ENCODE measurements around the gene SSBP3. TPM values are rescaled to one million over a fixed set of nuclear protein-coding genes. Genes with fewer than 3 reads are reported as not detected.
"Not testable (repeated sequence)": the region's sequence is repeated elsewhere in the genome, so short reads cannot be mapped to it uniquely, and the experiment has no call there.

The SSBP3 gene
- total and polyA plus RNA-seq, 4 donors, result 7.7 to 24.7 (median 17.3) TPM

DNA sequence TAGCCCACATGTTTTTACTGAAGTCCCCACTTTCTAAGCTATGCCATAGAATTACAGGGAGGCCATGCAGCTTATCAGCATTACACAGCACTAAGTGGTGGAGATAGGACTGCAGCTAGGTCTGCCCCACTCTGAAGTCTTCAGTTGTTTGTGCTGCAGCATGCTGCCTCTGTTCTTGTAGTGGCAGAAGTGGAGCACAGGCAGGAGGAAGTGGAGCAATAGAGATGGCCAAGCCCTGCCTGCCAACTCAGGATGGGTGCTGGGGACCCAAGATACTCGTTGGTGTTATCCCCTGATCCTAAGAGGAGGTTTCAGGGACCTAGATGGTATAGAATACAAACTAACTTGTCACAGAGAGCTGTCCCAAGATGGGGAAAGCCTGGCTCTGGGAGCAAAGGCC is 193.3 kb downstream of the SSBP3 start:
- Histone ChIP-seq H3K27ac (ENCODE audit: low read depth in 1 of 2, low read length in 2 of 2) (no peak overlapping the region), H3K4me1 (ENCODE audit: control insufficient read depth in 4 of 4, insufficient read depth in 4 of 4, low read length in 3 of 4) (no peaks in the 10 kb centered on the region), H3K9ac (ENCODE audit: low read depth in 1 of 2, low read length in 2 of 2) (no peak overlapping the region), H3K9me3 (ENCODE audit: control insufficient read depth in 4 of 4, low read length in 3 of 4) (no peaks in the 10 kb centered on the region), H3K4me3 (ENCODE audit: low read depth in 1 of 3, low read length in 3 of 3) (no peak overlapping the region), H3K36me3 (ENCODE audit: control insufficient read depth in 4 of 4, insufficient read depth in 3 of 4, low read depth in 1 of 4, low read length in 3 of 4) (peaks cover 19 to 91% (median 83%) of the 10 kb centered on the region in 4 donors), H3K27me3 (ENCODE audit: control insufficient read depth in 4 of 4, insufficient read depth in 4 of 4, low read length in 3 of 4) (no peaks in the 10 kb centered on the region)
- DNase-seq (ENCODE audit: low spot score), result peak; percentile 61
- TF ChIP-seq FOXA2 (IDR thresholded peaks at IDR 0.05), result no peak
- TF ChIP-seq, protein P1, sequence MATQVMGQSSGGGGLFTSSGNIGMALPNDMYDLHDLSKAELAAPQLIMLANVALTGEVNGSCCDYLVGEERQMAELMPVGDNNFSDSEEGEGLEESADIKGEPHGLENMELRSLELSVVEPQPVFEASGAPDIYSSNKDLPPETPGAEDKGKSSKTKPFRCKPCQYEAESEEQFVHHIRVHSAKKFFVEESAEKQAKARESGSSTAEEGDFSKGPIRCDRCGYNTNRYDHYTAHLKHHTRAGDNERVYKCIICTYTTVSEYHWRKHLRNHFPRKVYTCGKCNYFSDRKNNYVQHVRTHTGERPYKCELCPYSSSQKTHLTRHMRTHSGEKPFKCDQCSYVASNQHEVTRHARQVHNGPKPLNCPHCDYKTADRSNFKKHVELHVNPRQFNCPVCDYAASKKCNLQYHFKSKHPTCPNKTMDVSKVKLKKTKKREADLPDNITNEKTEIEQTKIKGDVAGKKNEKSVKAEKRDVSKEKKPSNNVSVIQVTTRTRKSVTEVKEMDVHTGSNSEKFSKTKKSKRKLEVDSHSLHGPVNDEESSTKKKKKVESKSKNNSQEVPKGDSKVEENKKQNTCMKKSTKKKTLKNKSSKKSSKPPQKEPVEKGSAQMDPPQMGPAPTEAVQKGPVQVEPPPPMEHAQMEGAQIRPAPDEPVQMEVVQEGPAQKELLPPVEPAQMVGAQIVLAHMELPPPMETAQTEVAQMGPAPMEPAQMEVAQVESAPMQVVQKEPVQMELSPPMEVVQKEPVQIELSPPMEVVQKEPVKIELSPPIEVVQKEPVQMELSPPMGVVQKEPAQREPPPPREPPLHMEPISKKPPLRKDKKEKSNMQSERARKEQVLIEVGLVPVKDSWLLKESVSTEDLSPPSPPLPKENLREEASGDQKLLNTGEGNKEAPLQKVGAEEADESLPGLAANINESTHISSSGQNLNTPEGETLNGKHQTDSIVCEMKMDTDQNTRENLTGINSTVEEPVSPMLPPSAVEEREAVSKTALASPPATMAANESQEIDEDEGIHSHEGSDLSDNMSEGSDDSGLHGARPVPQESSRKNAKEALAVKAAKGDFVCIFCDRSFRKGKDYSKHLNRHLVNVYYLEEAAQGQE (IDR thresholded peaks at IDR 0.05), result no peak
- TF ChIP-seq TAF1 (conservative IDR thresholded peaks at IDR 0.05), result no peak
- TF ChIP-seq NR2F2 (IDR thresholded peaks at IDR 0.05), result no peak
- TF ChIP-seq YY1 (IDR thresholded peaks at IDR 0.05), result no peak
- TF ChIP-seq RAD21 (IDR thresholded peaks at IDR 0.05), result no peak
- no peak for TF ChIP-seq HNF4G (IDR thresholded peaks at IDR 0.05)
- TF ChIP-seq, protein P2, sequence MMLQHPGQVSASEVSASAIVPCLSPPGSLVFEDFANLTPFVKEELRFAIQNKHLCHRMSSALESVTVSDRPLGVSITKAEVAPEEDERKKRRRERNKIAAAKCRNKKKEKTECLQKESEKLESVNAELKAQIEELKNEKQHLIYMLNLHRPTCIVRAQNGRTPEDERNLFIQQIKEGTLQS (IDR thresholded peaks at IDR 0.05), result no peak
- TF ChIP-seq JUND (IDR thresholded peaks at IDR 0.05), result no peak
- TF ChIP-seq RXRA (IDR thresholded peaks at IDR 0.05), result no peak
- no peak for TF ChIP-seq HNF4A (conservative IDR thresholded peaks at IDR 0.05)
- TF ChIP-seq, protein P3, sequence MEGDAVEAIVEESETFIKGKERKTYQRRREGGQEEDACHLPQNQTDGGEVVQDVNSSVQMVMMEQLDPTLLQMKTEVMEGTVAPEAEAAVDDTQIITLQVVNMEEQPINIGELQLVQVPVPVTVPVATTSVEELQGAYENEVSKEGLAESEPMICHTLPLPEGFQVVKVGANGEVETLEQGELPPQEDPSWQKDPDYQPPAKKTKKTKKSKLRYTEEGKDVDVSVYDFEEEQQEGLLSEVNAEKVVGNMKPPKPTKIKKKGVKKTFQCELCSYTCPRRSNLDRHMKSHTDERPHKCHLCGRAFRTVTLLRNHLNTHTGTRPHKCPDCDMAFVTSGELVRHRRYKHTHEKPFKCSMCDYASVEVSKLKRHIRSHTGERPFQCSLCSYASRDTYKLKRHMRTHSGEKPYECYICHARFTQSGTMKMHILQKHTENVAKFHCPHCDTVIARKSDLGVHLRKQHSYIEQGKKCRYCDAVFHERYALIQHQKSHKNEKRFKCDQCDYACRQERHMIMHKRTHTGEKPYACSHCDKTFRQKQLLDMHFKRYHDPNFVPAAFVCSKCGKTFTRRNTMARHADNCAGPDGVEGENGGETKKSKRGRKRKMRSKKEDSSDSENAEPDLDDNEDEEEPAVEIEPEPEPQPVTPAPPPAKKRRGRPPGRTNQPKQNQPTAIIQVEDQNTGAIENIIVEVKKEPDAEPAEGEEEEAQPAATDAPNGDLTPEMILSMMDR (IDR thresholded peaks at IDR 0.05; ENCODE audit: low read depth, low read length, missing input control), result no peak
- TF ChIP-seq SP1 (IDR thresholded peaks at IDR 0.05), result no peak
- no peak for TF ChIP-seq GABPA (IDR thresholded peaks at IDR 0.05 in 1 of 2, conservative IDR thresholded peaks at IDR 0.05 in 1 of 2)
- no peak for TF ChIP-seq EGR1 (IDR thresholded peaks at IDR 0.05; ENCODE audit: low read depth in 2 of 2)
- 75% methylated on average over 1 of the region's 1 CpG for WGBS

DNA sequence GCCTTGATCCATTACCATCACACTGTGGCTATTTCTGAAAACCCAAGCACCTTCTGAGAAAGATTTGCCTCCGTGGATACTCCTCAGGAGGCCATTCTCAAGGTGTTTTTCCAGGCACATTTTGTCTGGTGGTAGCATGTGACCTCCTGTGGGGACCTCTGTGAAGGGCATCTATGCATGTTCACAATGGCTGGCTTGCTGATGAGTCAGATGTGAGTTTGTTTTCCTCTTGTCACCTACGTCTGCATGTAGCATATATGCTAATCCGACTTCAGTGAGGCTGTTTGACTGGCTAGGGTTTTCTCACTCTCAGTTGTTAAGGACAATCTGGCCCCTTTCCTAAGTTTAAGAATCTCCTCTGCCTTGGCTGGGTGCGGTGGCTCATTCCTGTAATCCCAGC is 198.3 kb downstream of the SSBP3 start:
- H3K4me1 ChIP-seq (ENCODE audit: control insufficient read depth in 4 of 4, insufficient read depth in 4 of 4, low read length in 3 of 4); DNase-seq (ENCODE audit: low spot score): not testable (repeated sequence)

More for the DNA sequence above, 198.3 kb downstream of the SSBP3 start:
- not testable (repeated sequence) for H3K27me3 ChIP-seq (ENCODE audit: control insufficient read depth in 4 of 4, insufficient read depth in 4 of 4, low read length in 3 of 4); H3K9ac ChIP-seq (ENCODE audit: low read depth in 1 of 2, low read length in 2 of 2); H3K27ac ChIP-seq (ENCODE audit: low read depth in 1 of 2, low read length in 2 of 2); H3K9me3 ChIP-seq (ENCODE audit: control insufficient read depth in 4 of 4, low read length in 3 of 4); H3K4me3 ChIP-seq (ENCODE audit: low read depth in 1 of 3, low read length in 3 of 3)
- 71% methylated on average over 4 of the region's 4 CpGs for WGBS
- peaks cover 18 to 63% (median 57%) of the 10 kb centered on the region in 4 donors for H3K36me3 ChIP-seq (ENCODE audit: control insufficient read depth in 4 of 4, insufficient read depth in 3 of 4, low read depth in 1 of 4, low read length in 3 of 4)

Measured in liver (tissue), 9 donors.